Right lobe of liver (tissue), 6 donors: ENCODE measurements around the gene SRSF1. TPM values are rescaled to one million over a fixed set of nuclear protein-coding genes. Genes with fewer than 3 reads are reported as not detected.

Experiments used
- ATAC-seq, 4 donors: fragments of 200-7000 bp; cut with Tn5 transposase; one replicate each; pipeline ENCODE4 v1.9.1; 2020; ENCODE audit warnings: mild to moderate bottlenecking in 4 of 4, moderate library complexity in 4 of 4
- DNase-seq, 3 donors: peaks; one replicate each; pipeline ENCODE4 v3.0.0-alpha.2; 2020
- H3K27ac ChIP-seq, 3 donors: fragments of 200-600 bp; one replicate each; pipeline ENCODE4 v1.8.0; 2022
- H3K27me3 ChIP-seq, 2 donors: fragments of 200-600 bp; one replicate each; pipeline ENCODE4 v1.8.0; 2022
- H3K36me3 ChIP-seq, 4 donors: fragments of 200-600 bp; sonication (generic) in 1 of 4; one replicate each; pipeline versions ENCODE4 v1.5.1 to v1.8.0; 2017 to 2022; ENCODE audit warnings: control low read depth in 1 of 4
- H3K4me1 ChIP-seq, 4 donors: fragments of 200-600 bp; sonication (generic) in 1 of 4; one replicate each; pipeline versions ENCODE4 v1.5.1 to v1.8.0; 2017 to 2022; ENCODE audit warnings: control low read depth in 1 of 4
- H3K4me3 ChIP-seq, 3 donors: fragments of 200-600 bp; one replicate each; pipeline ENCODE4 v1.8.0; 2022
- H3K9me3 ChIP-seq, 4 donors: fragments of 200-600 bp; sonication (generic) in 1 of 4; one replicate each; pipeline versions ENCODE4 v1.5.1 to v1.8.0; 2017 to 2022; ENCODE audit warnings: control low read depth in 1 of 4
- POLR2A ChIP-seq: fragments of 450-650 bp; IDR thresholded peaks from one replicate; pipeline ENCODE4 v1.6.1; 2017; ENCODE audit warnings: antibody characterized with exemption, mild to moderate bottlenecking
- WGBS: methylation state at CpG from one replicate; pipeline ENCODE4 v1.1.6; 2018; ENCODE audit warnings: low coverage, low lambda C conversion rate; ENCODE audit not compliant: insufficient coverage; ENCODE audit errors: missing lambda C conversion rate; 5-methylcytosine and 5-hydroxymethylcytosine counted together
- intact Hi-C, 2 donors: fragments of 100-400 bp; cut with DNase I; formaldehyde crosslinking; loops; one replicate each; pipeline versions ENCODE4 v1.11.2 to v1.14.1; 2022
- total RNA-seq, 6 experiments: library from RNA; depleted of rRNA in 2 of 6; stranded (reverse); fragments of >200 nt in 2 of 6; fragmentation: NEBNext Ultra II Directional in 3 of 6; extraction: Animal tissue kit (Norgen Biotek cat#: 25700) in 3 of 6; gene quantifications; one replicate each; pipeline versions ENCODE4 v1.1.0 to v1.2.4, GENCODE V29; 2016 to 2023
- TF ChIP-seq, protein P1 (sequence below), 4 donors: fragments of 200-600 bp in 3 of 4; fragments of 450-650 bp in 1 of 4; IDR thresholded peaks; one replicate each; pipeline versions ENCODE4 v1.5.1 to v1.8.0; 2016 to 2022; ENCODE audit warnings: antibody characterized with exemption in 4 of 4, mild to moderate bottlenecking in 2 of 4
- donor health status: DM: no; HTN: yes; CAD: no.
- donor health status: DM: no; HTN: no; CAD: no.
- donor health status: DM: no; HTN: no; CAD: no.
- donor health status: DM: no; HTN: yes; CAD: no.
- donor health status: DM: no; HTN: yes; CAD: no.

Gene SRSF1
- total RNA-seq, 6 experiments from 2014 or later = 55.7 to 92.0 (median 80.0) TPM

DNA sequence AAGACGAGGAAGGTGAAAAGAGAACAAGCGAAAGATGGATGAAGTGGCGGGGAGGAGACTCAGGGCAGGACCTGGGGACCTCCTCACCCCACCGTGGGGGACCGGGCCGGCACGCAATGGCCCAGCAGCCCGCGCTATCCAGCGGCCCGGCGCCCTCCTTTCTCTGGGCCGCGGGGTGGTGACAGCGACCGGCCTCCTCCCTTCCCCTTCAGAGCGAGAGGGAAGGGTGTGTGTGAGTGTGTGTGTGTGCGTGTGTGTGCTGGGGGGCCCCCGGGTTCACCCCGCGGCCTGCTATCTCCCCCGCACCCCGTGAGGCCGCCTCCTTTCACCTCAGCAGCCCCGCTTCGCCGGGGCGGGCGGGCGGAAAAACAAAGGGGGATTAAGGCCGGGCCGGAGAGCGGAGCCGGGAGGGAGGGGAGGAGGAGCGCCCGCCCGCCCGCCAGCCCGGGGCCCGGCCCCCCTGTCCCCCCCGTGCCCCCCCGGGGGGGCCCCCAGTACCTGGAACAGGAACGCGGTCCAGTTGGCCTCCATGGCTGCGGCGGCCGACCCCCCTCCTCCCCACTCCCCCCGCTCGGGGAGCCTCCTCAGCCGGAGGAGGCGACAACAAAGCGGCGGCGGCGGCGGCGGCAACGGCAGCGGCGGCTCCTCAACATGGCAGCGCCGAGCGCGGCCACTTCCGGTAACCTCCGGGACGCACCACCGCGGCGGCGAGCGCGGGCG lies 19.3 kb downstream of the SRSF1 start, which contains the start of gene VEZF1:
TSS of gene VEZF1 (minus strand) at position 674 of the 720 bp plus-strand sequence. CDS start at position 531, 143 bp downstream.
- 0% methylated on average over 2 of the region's 74 CpGs for WGBS
- H3K4me1 ChIP-seq = peaks cover 0 to 37% (median 9%) of the 10 kb centered on the region in 4 donors

DNA sequence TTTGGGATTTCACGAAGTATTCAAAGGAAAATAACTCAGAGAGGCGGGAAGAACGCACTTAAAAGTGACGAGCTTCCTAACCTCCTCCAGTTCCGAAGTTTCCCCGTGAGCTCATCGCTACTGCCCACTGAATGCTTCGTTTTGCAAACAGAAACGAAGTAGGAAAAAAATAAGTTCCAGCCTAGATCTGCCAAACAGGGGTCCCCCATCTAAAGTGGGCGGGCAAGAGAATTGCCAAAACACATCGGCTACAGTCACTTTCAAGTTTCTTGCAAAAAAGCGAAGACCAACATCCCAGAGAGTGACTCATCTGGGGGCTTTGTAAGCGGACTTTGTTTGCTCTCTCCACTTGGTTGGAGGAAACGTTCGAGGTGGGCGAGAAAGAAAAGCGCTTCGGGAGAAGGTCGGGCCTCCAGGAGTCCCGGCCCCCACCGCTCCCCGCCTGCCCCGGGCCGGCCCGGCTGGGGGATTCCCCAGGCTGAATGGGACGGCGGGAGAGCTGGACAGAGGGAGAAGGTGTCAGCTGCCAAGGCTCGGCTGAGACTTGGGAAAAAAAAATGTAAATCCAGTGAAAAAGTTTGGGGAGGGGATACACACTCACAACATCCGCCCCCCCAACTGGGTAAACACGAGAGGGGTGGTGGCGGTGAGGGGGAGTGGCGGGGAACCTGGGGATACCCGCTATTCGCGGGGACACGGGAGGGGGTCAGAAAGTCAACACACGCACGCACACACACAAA lies 20.0 kb downstream of the SRSF1 start:
- peaks cover 0 to 37% (median 9%) of the 10 kb centered on the region in 4 donors for H3K4me1 ChIP-seq
- no peaks in the 10 kb centered on the region for H3K27me3 ChIP-seq
- DNase-seq = peak; percentile 58 to 66 (median 59)
- peak; percentile 59 to 66 (median 60) for ATAC-seq
- under 1% methylated on average over 35 of the region's 38 CpGs for WGBS
- TF ChIP-seq, protein P1, sequence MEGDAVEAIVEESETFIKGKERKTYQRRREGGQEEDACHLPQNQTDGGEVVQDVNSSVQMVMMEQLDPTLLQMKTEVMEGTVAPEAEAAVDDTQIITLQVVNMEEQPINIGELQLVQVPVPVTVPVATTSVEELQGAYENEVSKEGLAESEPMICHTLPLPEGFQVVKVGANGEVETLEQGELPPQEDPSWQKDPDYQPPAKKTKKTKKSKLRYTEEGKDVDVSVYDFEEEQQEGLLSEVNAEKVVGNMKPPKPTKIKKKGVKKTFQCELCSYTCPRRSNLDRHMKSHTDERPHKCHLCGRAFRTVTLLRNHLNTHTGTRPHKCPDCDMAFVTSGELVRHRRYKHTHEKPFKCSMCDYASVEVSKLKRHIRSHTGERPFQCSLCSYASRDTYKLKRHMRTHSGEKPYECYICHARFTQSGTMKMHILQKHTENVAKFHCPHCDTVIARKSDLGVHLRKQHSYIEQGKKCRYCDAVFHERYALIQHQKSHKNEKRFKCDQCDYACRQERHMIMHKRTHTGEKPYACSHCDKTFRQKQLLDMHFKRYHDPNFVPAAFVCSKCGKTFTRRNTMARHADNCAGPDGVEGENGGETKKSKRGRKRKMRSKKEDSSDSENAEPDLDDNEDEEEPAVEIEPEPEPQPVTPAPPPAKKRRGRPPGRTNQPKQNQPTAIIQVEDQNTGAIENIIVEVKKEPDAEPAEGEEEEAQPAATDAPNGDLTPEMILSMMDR (IDR thresholded peaks at IDR 0.05) = no peak
- TF ChIP-seq POLR2A = peak; percentile 16
- peaks cover 0 to 8% (median 0%) of the 10 kb centered on the region in 4 donors for H3K36me3 ChIP-seq
- H3K9me3 ChIP-seq = no peaks in the 10 kb centered on the region
- H3K27ac ChIP-seq = peak overlapping the region; percentile 85 to 89 (median 87)
- H3K4me3 ChIP-seq = peak overlapping the region; percentile 76 to 85 (median 83)
- intact Hi-C loops = loop anchor here (5.0 to 10.0 kb wide), 2 partner anchors 92 to 95 kb away; no protein-coding TSS in a partner anchor

More for the DNA sequence above, 19.3 kb downstream of the SRSF1 start, which contains the start of gene VEZF1:
- H3K4me3 ChIP-seq = peak within 1 kb of the TSS; percentile 76 to 85 (median 83)
- TF ChIP-seq, protein P1 (IDR thresholded peaks at IDR 0.05) = no peak
- TF ChIP-seq POLR2A = peak; percentile 33
- no peaks in the 10 kb centered on the region for H3K9me3 ChIP-seq
- DNase-seq = peak; percentile 80 to 81 (median 81)
- peak within 1 kb of the TSS; percentile 85 to 89 (median 87) for H3K27ac ChIP-seq
- H3K27me3 ChIP-seq = no peaks in the 10 kb centered on the region
- intact Hi-C loops = loop anchor here (5.0 to 10.0 kb wide), 2 partner anchors 93 to 95 kb away; no protein-coding TSS in a partner anchor
- ATAC-seq = peak; percentile 46 to 74 (median 70)
- H3K36me3 ChIP-seq = peaks cover 0 to 2% (median 0%) of the 10 kb centered on the region in 4 donors

DNA sequence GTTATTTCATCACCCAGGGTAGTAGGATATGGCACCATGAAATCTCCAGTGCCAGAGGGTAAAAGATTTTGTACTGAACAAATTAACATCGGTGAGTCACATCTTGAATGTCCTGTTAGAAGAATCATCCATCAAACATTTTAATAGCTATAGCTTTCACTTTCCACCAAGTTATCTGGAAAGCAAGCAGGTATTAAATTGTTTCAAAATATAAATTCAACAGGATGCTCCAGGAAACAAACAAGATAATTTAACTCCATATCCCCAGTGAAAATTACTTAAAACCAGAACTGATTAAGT lies 21.4 kb downstream of the SRSF1 start:
- H3K4me1 ChIP-seq = peaks cover 0 to 37% (median 9%) of the 10 kb centered on the region in 4 donors
- no peaks in the 10 kb centered on the region for H3K9me3 ChIP-seq
- ATAC-seq (peak in 1 of 4 donors; percentile 4), DNase-seq (no peak)
- no peaks in the 10 kb centered on the region for H3K27me3 ChIP-seq
- TF ChIP-seq POLR2A = no peak
- TF ChIP-seq, protein P1 (IDR thresholded peaks at IDR 0.05) = no peak
- H3K36me3 ChIP-seq = peaks cover 0 to 17% (median under 1%) of the 10 kb centered on the region in 4 donors
- H3K27ac ChIP-seq = no peak overlapping the region
- intact Hi-C loops = loop anchor here (5.0 to 10.0 kb wide), 2 partner anchors 91 to 93 kb away; no protein-coding TSS in a partner anchor
- no peak overlapping the region for H3K4me3 ChIP-seq
- 12% methylated on average over 1 of the region's 1 CpG for WGBS

DNA sequence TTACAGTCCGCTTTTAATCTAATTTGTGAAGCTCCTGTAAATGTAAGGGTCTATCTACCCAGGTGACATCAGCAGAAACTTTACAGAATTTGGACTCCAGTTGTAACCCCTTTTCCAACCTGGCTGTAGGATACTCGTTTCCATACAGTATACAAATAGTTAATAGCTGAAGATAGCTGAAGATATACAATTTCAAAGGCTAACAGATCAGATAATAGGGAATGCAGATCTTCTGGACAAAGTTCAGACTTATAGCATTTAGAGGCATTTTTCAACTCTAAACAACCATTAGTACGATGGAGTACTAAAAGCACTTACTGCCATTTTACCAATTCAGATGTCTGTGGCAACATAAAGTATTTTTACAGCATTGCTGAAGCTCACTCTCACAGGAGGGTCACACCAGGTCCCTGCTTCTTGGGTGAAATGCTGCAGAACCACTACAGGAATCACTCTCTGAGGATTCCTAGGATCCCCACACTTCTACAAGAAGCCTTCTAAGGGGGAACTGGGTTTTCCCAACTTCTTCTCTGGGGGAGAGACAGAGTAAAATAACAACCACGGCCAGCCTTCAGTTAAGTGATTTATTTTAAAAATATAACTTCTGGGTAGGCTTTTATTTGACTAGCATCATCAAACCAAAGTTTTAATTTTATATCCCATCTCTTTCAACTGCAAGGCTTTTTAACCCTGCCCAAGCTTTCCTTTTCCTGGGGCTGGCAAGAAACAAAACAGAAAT lies 21.9 kb downstream of the SRSF1 start:
- no peak overlapping the region for H3K4me3 ChIP-seq
- ATAC-seq = no peak
- intact Hi-C loops = loop anchor here (5.0 to 10.0 kb wide), 2 partner anchors 90 to 93 kb away; no protein-coding TSS in a partner anchor
- H3K36me3 ChIP-seq = peaks cover 0 to 22% (median 3%) of the 10 kb centered on the region in 4 donors
- no peak for DNase-seq
- no peaks in the 10 kb centered on the region for H3K9me3 ChIP-seq
- H3K27ac ChIP-seq = no peak overlapping the region
- H3K4me1 ChIP-seq = peaks cover 0 to 37% (median 9%) of the 10 kb centered on the region in 4 donors
- H3K27me3 ChIP-seq = no peaks in the 10 kb centered on the region
- TF ChIP-seq POLR2A = no peak
- TF ChIP-seq, protein P1 (IDR thresholded peaks at IDR 0.05) = no peak
- WGBS = 55% methylated on average over 4 of the region's 4 CpGs
